Renal cortex interstitium (tissue), 15 donors: Measurements from ENCODE around the gene ASNS. TPM values are rescaled to one million over a fixed set of nuclear protein-coding genes. Genes with fewer than 3 reads are reported as not detected.
"Not testable (repeated sequence)": the region's sequence is repeated elsewhere in the genome, so short reads cannot be mapped to it uniquely, and the experiment has no call there.

ENCODE experiments used
- DNase-seq, 11 donors: peaks; one replicate each; pipeline ENCODE4 v3.0.0-alpha.2; 2013; ENCODE audit warnings: low read depth in 9 of 11, low spot score in 4 of 11; ENCODE audit errors: extremely low read depth in 1 of 11
- long read RNA-seq, 16 experiments: transcript quantifications; one replicate each; lab custom pipeline, GENCODE V29; 2026
- polyA plus RNA-seq, 3 donors: library from polyadenylated mRNA; unstranded; fragments of 120-200 nt; gene quantifications; one replicate each; pipeline ENCODE4 v1.2.1, GENCODE V29; 2013; ENCODE audit not compliant: insufficient read length in 3 of 3

Gene ASNS, protein sequence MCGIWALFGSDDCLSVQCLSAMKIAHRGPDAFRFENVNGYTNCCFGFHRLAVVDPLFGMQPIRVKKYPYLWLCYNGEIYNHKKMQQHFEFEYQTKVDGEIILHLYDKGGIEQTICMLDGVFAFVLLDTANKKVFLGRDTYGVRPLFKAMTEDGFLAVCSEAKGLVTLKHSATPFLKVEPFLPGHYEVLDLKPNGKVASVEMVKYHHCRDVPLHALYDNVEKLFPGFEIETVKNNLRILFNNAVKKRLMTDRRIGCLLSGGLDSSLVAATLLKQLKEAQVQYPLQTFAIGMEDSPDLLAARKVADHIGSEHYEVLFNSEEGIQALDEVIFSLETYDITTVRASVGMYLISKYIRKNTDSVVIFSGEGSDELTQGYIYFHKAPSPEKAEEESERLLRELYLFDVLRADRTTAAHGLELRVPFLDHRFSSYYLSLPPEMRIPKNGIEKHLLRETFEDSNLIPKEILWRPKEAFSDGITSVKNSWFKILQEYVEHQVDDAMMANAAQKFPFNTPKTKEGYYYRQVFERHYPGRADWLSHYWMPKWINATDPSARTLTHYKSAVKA
- polyA plus RNA-seq = 10 to 100 TPM; 25.2 to 37.3 (median 32.5) TPM
- long read RNA-seq, donor 1, partial matches to known transcripts = 0 of 4 reads
- long read RNA-seq, donor 1, other reads (novel, unspliced or antisense) = 0 of 4 reads
- long read RNA-seq, donor 2, partial matches to known transcripts = 0 of 3 reads
- long read RNA-seq, donor 2, other reads (novel, unspliced or antisense) = 0 of 3 reads
- long read RNA-seq, donor 3, partial matches to known transcripts = 0 of 3 reads
- long read RNA-seq, donor 3, other reads (novel, unspliced or antisense) = 0 of 3 reads
- long read RNA-seq, donor 4, partial matches to known transcripts = 0 of 2 reads
- long read RNA-seq, donor 4, other reads (novel, unspliced or antisense) = 0 of 2 reads
- long read RNA-seq, donor 5 = 0 reads
- long read RNA-seq, donor 6, partial matches to known transcripts = 0 of 1 reads
- long read RNA-seq, donor 6, other reads (novel, unspliced or antisense) = 0 of 1 reads
- long read RNA-seq, donor 7, partial matches to known transcripts = 0 of 4 reads
- long read RNA-seq, donor 7, other reads (novel, unspliced or antisense) = 0 of 4 reads
- long read RNA-seq, donor 8 = 0 reads
- long read RNA-seq, donor 9, partial matches to known transcripts = 0 of 3 reads
- long read RNA-seq, donor 9, other reads (novel, unspliced or antisense) = 0 of 3 reads
- long read RNA-seq, donor 10, partial matches to known transcripts = 0 of 1 reads
- long read RNA-seq, donor 10, other reads (novel, unspliced or antisense) = 0 of 1 reads
- long read RNA-seq, donor 11, partial matches to known transcripts = 0 of 2 reads
- long read RNA-seq, donor 11, other reads (novel, unspliced or antisense) = 0 of 2 reads
- long read RNA-seq, donor 12, partial matches to known transcripts = 0 of 2 reads
- long read RNA-seq, donor 12, other reads (novel, unspliced or antisense) = 0 of 2 reads
- long read RNA-seq, donor 13 = 0 reads
- long read RNA-seq, donor 14, partial matches to known transcripts = 0 of 4 reads
- long read RNA-seq, donor 14, other reads (novel, unspliced or antisense) = 0 of 4 reads
- long read RNA-seq, donor 15, partial matches to known transcripts = 0 of 3 reads
- long read RNA-seq, donor 15, other reads (novel, unspliced or antisense) = 0 of 3 reads
- long read RNA-seq, donor 16, partial matches to known transcripts = 0 of 4 reads
- long read RNA-seq, donor 16, other reads (novel, unspliced or antisense) = 0 of 4 reads

DNA sequence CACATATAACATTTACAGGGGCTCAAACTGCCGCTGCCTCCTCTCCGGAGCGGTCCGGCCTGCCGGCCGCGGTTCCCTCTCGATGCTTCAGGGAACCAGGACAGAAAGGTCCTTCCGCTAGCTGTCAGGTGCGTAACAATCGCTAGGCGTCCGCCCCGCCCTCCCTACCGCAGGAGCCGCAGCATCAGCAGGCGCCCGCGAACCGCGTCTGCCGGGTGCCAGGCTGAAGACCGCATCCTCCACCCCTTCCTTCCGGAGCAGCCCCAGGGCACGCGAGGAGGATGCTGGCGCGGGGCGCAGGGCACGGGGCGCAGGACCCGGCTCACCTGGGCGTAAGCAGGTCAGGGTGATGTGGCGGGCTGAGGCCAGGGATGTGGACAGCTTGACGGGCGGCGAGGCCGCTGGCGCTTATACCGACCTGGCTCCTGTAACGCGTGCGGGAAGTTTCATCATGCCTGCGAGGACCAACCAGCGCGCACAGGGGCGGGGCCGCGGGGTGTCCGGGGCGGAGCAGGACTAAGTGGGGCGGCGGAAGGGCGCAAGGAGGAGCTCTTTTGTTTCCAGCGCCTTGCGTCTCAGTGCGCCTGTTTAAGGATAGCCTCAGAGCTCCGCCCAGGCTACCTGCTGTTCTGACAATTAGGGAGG lies at the start of gene ASNS:
TSS of gene ASNS (minus strand) at position 384 of the 645 bp plus-strand sequence. CDS start 3,252 bp downstream, outside the sequence.
- DNase-seq = peak; percentile 59 to 87 (median 77)

GRCh38 chr7:97921254-97921653 lies 49.0 kb upstream of the ASNS start:
- not testable (repeated sequence) for DNase-seq

GRCh38 chr7:97915267-97915666 lies 43.1 kb upstream of the ASNS start:
- DNase-seq = not testable (repeated sequence)

- DNase-seq = not testable (repeated sequence)
These were observed 40.1 kb upstream of the ASNS start for GRCh38 chr7:97912294-97912693.

GRCh38 chr7:97896893-97897292 lies 24.7 kb upstream of the ASNS start:
- DNase-seq = not testable (repeated sequence)

- not testable (repeated sequence) for DNase-seq
These were observed 19.5 kb upstream of the ASNS start for GRCh38 chr7:97891721-97892120.

- not testable (repeated sequence) for DNase-seq
These were observed 7.3 kb upstream of the ASNS start for GRCh38 chr7:97879527-97879926.

DNA sequence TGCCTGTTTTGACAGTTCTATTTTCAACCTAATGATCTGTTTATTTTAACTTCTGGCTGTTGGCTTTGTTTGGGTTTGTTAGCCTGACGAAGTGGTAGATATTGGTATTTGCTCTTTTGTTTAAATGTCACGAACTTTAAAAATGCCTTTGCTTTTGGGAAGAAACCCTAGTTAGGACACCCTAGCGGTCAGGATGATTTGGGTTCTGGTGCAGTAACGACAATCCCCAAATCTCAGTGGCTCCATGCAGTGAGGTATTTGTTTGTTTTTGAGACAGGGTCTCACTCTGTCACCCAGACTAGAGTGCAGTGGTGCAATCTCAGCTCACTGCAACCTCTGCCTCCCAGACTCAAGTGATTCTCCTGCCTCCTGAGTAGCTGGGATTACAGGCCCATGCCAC lies 2.7 kb upstream of the ASNS start:
- DNase-seq = not testable (repeated sequence)

- no peak for DNase-seq
These were observed 1.4 kb upstream of the ASNS start for GRCh38 chr7:97873606-97874005.

DNA sequence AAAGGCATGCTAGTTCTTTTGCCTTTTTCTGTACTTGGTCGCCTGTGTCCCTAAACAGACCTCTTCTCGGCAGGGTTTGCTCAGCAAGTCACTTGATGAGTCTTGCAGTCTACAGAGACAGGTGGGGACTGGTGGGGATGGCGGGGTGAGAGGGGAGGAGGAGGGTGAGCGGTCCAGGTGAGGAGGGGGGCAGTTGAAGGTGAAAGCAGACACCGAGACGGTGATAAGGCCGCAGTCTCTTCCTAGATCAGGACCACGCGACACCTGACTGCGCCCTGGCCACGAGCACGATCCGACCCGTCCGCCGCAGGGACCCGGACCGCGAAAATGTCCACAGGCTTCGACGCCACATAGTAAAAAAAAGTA lies 566 bp downstream of the ASNS start:
- peak in 2 of 11 donors; percentile 0 to 5 for DNase-seq

DNA sequence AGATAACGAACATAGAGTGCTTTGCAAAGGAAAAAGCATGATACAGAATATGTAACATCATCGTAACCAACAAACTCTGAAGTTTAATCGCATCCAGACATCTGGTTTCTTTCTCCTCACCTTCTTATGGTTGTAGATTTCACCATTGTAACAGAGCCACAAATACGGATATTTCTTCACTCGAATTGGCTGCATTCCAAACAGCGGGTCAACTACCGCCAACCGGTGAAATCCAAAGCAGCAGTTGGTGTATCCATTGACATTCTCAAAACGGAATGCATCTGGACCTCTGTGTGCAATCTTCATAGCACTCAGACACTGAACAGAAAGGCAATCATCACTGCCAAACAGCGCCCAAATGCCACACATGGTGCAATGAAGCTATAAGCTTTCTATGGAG lies 3.4 kb downstream of the ASNS start:
- DNase-seq = no peak

DNA sequence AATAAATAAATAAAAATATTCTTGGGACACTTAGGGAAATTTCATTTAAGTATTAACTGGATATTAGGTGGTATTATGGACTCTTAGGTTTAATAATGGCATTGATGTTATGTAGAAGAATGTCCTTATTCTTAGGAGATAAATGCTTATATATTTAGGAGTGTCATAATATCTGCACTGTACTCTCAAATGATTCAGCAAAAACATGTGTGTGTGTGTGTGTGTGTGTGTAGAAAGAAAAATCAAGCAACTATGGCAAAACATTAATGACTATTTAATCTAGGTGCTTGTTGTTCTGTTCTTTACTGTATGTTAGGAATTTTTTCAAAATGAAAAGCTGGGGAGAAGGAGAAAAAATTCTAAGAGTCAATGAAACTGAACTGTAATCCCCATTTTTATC lies 3.9 kb downstream of the ASNS start:
- DNase-seq = no peak

GRCh38 chr7:97865104-97865503 lies 7.1 kb downstream of the ASNS start:
- no peak for DNase-seq

DNA sequence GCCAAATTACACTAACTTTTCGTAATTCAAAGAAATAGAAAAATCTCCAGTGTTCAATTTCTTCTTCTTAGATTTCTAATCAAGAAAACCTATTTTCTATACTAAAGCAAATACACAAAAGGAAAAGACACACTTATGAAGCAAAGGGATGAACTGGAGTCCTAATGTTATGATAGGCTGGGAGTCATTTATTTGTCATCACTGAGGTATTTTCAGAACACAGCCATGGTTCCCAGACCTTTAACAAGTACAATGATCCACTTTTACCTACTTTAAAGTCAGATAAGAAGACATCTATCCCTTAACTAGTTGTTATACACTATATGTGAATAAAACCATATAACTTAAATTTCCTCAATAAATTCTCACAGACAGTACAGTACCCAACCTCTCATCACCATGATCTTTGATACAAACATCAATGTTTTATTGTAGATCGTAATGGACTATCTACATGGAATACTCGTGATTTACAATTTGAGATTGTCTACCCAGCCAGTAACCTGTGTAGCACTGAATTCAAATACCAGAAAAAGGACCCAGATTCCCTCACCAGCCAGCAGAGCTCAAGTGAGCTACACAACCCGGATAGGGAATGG lies 12.5 kb downstream of the ASNS start:
- no peak for DNase-seq

- DNase-seq = no peak
These were observed 14.0 kb downstream of the ASNS start for GRCh38 chr7:97858221-97858620.

GRCh38 chr7:97857544-97857943 lies 14.7 kb downstream of the ASNS start:
- DNase-seq = no peak

GRCh38 chr7:97851683-97852082 lies 20.5 kb downstream of the ASNS start:
- DNase-seq = no peak
